ENCODE measurements around the gene LGALS7B.
"Not testable (repeated sequence)": the region's sequence is repeated elsewhere in the genome, so short reads cannot be mapped to it uniquely, and the experiment has no call there.

LGALS7B gene

GRCh38 chr19:38797781-38798180, 8.8 kb downstream of the LGALS7B start:
- DNase-seq = not testable (repeated sequence)

DNA sequence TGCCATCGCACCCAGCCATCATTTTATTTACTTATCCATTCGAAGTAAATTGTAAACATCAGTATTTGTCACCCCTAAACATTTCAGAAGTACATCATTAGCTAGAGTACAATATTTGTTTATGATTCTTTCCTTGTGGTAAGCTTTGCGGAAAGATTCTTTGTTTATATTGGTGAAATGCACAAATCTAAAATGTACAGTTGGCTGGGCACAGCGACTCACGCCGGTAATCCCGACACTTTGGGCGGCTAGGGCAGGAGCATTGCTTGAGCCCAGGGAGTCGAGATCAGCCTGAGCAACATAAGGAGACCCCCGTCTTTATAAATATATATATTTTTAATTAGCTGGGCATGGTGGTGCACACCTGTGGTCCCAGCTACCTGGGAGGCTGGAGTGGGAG, 10.1 kb downstream of the LGALS7B start:
- DNase-seq = no peak

DNA sequence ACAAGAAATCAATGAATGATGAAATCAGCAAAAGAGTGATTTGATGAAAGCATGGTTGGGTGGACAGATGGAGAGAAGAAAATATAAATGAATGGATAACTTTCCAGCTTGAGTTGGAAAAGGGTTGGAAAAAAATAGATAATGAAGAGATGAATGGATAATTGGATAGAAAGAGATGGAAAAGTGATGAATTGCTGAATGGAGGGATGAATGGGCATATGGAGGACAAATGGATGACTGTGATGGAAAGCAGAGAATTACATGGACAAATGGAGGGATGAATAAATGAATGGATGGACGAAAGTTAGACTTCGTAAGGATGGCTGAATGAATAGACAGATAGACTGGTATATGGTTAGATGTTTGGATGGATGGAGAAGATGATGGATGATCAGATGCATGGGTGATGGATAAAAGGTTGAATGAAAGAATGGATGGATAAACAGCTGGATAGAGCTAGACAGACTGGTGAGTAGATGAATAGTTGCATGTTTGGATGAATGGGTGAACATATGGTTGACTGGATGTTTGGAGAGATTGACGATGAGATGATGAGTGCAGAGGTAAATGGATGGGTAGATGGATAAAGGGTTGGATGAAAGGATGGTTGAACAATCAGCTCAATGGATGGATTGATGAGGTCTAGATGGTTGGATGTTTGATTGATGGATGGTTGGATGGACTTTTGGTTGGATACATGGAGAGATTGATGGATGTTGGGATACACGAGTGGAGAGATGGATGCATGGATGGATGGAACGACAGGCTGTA, 11.8 kb downstream of the LGALS7B start:
- no peak for DNase-seq

GRCh38 chr19:38801359-38802095, 12.5 kb downstream of the LGALS7B start:
- no peak for DNase-seq

DNA sequence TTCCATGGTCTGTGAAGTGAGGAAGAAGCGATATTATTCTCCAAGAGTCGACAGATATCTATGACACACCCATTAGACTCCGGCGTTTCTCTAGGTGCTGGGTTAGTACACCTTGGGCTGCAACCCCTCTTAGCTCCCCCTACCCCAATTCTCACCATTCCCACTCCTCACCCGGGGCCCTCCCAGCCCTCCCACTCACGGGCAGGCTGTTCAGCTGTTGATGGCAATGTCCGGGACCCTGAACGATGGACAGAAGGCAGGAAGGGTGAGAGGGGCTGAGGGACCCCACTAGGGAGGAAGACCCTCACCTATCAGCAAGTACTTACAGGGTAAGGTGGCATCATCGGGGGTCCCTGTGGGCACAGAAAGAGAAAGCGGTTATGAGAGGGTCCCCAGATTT, 14.5 kb downstream of the LGALS7B start:
- DNase-seq = no peak

DNA sequence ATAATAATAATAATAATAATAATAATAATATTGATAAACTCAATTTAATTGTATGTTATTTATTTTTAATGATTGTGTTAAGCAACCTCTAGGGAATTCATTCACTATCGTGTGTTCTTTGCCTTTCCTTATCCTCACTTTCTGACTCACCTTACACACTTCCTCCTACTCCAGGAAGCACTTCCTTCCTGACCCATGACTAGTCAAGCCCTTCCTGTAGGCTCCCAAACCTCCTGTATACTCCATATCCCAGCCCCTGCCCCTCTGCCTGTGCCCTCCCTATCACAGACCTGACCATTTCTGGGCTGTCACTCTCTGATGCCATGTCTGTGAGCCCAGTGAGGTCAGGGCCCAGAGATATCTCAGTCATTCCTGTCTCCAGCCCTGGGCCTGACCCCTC, 16.2 kb downstream of the LGALS7B start:
- no peak for DNase-seq

DNA sequence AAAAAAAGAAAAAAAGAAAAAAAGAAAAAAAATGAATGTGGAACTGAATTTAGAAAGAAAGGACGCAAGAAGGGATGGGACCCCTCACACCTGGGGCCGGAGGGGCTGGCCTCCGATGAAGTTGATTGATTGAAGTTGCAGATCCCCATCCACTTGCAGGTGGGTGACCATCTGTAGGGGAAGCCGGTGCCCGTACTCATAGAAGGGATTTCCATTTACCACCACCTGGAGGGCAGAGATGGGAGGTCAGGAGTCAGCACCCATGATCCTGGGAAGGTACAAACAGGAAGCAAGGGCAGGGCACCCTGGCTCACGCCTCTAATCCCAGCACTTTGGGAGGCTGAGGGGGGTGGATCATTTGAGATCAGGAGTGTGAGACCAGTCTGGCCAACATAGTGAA, 17.4 kb downstream of the LGALS7B start:
- no peak for DNase-seq

DNA sequence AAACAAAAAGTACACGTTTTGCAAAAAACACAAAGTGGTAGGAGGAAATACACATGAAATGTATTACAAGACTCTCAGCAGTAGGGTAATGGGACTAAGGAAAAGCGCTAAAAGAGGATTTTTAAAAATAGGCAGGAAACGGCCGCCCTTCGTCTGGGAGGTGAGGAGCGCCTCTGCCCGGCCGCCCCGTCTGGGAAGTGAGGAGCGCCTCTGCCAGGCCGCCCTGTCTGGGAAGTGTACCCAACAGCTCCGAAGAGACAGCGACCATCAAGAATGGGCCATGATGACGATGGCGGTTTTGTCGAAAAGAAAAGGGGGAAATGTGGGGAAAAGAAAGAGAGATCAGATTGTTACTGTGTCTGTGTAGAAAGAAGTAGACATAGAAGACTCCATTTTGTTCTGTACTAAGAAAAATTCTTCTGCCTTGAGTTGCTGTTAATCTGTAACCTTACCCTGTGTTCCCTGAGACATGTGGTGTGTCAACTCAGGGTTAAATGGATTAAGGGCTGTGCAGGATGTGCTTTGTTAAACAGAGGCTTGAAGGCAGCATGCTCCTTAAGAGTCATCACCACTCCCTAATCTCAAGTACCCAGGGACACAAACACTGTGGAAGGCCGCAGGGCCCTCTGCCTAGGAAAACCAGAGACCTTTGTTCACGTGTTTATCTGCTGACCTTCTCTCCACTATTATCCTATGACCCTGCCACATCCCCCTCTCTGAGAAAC, 18.5 kb downstream of the LGALS7B start:
- not testable (repeated sequence) for DNase-seq

- DNase-seq = no peak
Observed at GRCh38 chr19:38808741-38809140, 19.7 kb downstream of the LGALS7B start.

GRCh38 chr19:38809592-38810252, 20.7 kb downstream of the LGALS7B start:
- no peak for DNase-seq

GRCh38 chr19:38812009-38812840, 23.2 kb downstream of the LGALS7B start:
- no peak for DNase-seq

DNA sequence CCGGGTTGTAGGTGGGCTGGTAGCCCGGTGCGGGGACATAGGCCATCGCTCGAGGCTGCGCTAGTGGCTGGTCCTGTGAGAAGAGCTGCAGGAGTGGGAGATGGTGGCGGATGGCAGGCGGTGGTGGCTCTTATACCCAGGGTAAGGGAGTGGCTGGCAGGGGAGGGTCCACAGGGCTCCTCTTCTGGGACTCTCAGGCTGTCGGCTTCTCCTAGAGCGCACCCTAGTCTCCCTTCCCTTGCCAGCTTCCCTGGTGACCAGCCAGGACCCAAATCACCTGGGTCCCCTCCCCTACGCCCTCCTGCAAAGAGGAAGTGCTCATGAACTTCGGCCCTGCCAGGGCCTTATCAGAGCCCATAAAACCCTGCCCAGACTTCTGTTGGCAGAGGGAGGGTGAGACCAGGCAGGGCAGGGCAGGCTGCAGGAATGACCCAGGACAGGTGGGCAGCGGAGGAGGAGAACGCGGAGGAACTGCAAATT, 23.9 kb downstream of the LGALS7B start, which contains the start of gene LGALS4:
LGALS4 (minus strand) TSS at position 105 of the 480 bp plus-strand sequence; CDS start at position 46, 59 bp downstream.
- no peak for DNase-seq

DNA sequence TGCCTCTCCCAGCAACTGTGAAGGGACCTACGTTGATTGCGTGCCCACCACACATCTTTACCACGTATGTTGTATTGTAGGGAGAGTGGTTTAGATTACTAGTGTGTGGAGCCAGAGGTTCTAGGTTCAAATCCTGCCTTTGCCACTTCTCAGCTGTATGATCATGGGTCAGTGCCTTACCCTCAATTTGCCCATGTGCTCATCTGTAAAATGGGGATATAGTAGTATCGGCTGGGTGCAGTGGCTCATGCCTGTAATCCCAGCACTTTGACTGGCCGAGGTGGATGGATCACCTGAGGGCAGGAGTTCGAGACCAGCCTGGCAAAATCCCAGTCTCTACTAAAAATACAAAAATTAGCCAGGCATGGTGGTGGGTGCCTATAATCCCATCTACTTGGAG, 24.3 kb downstream of the LGALS7B start:
- no peak for DNase-seq

DNA sequence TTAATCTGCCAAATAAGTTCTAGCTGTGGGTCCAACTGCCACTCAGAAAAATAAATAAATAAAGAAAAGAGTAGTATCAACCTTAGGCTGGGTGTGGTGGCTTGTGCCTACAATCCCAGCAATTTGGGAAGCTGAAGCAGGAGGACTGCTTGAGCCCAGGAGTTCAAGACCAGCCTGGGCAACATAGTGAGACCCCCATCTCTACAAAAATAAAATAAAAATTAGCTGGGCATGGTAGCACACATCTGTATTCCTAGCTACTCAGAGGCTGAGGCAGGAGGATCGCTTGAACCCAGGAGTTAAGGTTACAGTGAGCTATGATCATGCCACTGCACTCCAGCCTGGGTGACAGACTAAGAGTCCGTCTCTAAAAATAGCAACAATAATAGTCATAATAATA, 24.9 kb downstream of the LGALS7B start:
- DNase-seq = not testable (repeated sequence)

DNA sequence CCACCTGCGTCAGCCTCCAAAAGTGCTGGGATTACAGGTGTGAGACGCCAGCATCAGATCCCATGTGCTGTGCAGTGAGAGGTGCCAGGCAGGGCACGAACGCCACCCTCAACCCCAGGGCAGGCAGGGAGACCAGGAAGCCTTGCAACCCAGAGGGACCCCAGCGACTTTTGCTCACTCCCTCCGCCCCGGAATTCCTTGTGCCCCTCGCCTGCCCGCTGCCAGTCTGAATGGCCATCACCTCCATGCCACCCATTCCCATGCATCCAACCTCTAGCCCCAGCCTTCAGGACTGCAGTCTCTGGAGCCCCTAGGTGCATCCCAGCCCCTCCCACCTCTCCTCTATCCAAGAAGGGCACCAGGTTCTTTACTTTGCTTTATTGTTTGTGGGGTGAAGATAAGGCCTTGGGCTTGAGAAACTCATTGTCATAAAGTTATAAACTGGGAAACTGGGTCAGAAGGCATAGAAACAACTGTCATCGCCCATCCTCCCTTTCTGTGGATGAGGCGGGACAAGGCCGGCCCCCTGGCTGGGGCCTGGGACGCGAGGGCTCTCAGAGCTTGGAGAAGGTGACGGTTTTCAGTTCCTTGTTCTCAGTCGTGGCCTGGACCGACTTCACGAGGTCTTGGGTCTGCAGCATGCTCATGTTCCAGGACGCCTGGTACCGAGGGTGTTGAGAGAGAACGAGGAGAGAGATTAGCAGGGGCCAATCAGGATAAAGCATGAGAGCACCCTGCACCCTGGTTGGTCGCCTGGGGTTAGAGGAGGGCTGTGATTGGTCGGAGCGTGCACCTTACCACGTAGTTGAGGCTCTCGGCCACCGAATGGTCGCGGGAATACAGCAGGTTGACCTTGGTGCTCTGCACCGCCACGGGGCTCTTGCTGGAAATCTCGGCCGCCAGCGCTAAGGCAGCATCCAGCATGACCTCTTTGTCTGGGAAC, 26.3 kb downstream of the LGALS7B start:
- no peak for DNase-seq

GRCh38 chr19:38816131-38816750, 27.2 kb downstream of the LGALS7B start:
- DNase-seq = no peak

- no peak for DNase-seq
Observed at GRCh38 chr19:38817081-38817480, 28.1 kb downstream of the LGALS7B start.

GRCh38 chr19:38819231-38819920, 30.4 kb downstream of the LGALS7B start:
- DNase-seq = no peak

GRCh38 chr19:38821230-38821825, 32.3 kb downstream of the LGALS7B start:
- not testable (repeated sequence) for DNase-seq
